SK-N-SH (cell line): ENCODE measurements around the gene NFKB1.

ENCODE experiments used
- CTCF ChIP-seq: fragments of 200-600 bp; sonication (generic); IDR thresholded peaks from 2 replicates; pipeline ENCODE4 v1.6.1; 2017; ENCODE audit warnings: antibody characterized with exemption, mild to moderate bottlenecking, moderate library complexity
- RCOR1 ChIP-seq: fragments of 150-350 bp; IDR thresholded peaks from 2 replicates; pipeline ENCODE4 v1.6.1; 2017; ENCODE audit warnings: antibody characterized with exemption, low read length
- RFX5 ChIP-seq: IDR thresholded peaks from 2 replicates; pipeline ENCODE4 v1.6.1; 2012; ENCODE audit warnings: mild to moderate bottlenecking, improper control_type of control experiment, low read length
- TAF1 ChIP-seq: IDR thresholded peaks from 2 replicates; pipeline ENCODE4 v1.6.1; 2012; ENCODE audit warnings: low read depth, mild to moderate bottlenecking, low read length, moderate library complexity, borderline replicate concordance
- TF ChIP-seq, protein P1 (sequence below): IDR thresholded peaks from 2 replicates; pipeline ENCODE4 v1.4.0; 2012; ENCODE audit warnings: low read depth

DNA sequence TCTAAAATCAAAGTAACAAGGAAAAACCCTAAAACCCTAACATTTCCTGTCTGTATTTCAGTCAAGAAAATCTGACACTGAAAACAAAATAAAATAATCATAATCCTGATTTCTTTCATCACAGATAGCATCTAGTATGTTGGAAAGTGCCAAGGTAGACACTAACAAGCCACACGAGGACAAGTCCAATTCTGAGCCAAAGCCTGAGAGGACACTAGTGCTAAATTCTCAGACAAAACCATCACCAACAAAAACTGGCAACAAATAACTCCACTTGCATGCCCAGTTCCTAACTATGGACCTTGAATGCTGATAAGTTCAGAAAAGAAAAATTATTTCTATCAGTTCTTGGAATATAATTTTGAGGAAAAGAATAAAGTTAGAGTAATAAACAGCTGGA, 146.0 kb downstream of the NFKB1 start:
- TF ChIP-seq, protein P1, sequence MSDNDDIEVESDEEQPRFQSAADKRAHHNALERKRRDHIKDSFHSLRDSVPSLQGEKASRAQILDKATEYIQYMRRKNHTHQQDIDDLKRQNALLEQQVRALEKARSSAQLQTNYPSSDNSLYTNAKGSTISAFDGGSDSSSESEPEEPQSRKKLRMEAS, result no peak
- TF ChIP-seq TAF1 (no peak), RFX5 (no peak), CTCF (no peak), RCOR1 (no peak)
